Hematopoietic multipotent progenitor cell treated with erythropoietin and hydrocortisone succinate and interleukin-3 and kit ligand, for 6 days (in vitro differentiated cells): ENCODE data around the gene PVALB.
"Not testable (repeated sequence)": the region's sequence is repeated elsewhere in the genome, so short reads cannot be mapped to it uniquely, and the experiment has no call there.

ENCODE experiments used
- DNase-seq: peaks from one replicate; pipeline ENCODE4 v3.0.0-alpha.2; 2015

PVALB gene

GRCh38 chr22:36754881-36755280, 62.0 kb downstream of the PVALB start:
- DNase-seq, result not testable (repeated sequence)

GRCh38 chr22:36753916-36754315, 62.9 kb downstream of the PVALB start:
- no peak for DNase-seq

DNA sequence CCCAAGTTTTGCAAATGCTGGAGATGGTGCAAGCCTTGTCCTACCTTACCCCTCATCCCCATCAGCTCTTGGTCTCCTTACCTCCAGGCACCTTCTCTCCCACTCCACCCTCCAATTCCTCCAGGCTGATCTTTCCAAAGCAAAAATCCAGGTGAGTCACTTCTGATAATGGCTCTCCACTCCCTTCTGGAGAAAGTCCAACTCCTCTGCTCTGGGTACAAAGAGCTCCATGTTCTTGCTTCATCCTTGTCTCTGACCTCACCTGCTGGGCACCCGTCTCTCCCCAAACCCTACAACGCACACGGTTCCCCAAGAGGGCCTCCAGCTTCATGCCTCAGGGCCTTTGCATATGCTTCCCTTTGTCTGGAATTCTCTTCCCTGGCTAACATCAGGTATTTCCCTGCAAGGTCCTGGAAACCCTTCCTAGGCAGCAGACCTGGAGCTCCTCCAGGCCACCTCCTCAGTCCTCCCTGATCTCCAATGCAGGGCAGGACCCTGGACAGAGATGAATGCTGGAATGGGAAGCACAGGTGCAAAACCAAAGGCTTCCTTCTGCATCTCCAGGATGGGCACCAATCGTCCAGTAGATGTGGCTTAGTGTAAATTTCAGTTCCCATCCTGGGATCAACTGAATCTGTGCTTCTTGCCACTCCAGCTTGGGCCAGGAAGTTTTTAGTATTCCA, 63.6 kb downstream of the PVALB start:
- no peak for DNase-seq
